HepG2 (cell line): Measurements from ENCODE around the gene SPSB2. TPM values are rescaled to one million over a fixed set of nuclear protein-coding genes. Genes with fewer than 3 reads are reported as not detected.

Source experiments
- ATF7-NPFF ChIP-seq: sonication (generic); formaldehyde crosslinking; IDR thresholded peaks from 2 replicates; pipeline ENCODE4 v1.8.1; 2023; ENCODE audit warnings: mild to moderate bottlenecking, low read depth, missing genetic modification reagents, moderate library complexity
- MXD4 ChIP-seq: IDR thresholded peaks from 2 replicates; pipeline ENCODE4 v1.6.1; 2016; ENCODE audit warnings: mild to moderate bottlenecking, missing biosample characterization, missing genetic modification reagents
- POLR2G ChIP-seq: fragments of 200-400 bp; formaldehyde crosslinking; IDR thresholded peaks from 2 replicates; pipeline ENCODE4 v1.6.1; 2018; ENCODE audit warnings: mild to moderate bottlenecking, low read depth, low read length, moderate library complexity
- RARG ChIP-seq: sonication (generic); formaldehyde crosslinking; IDR thresholded peaks from 2 replicates; pipeline ENCODE4 v1.4.0; 2020; ENCODE audit warnings: low read depth, mild to moderate bottlenecking, missing genetic modification reagents
- RORA ChIP-seq: sonication (generic); formaldehyde crosslinking; IDR thresholded peaks from 2 replicates; pipeline ENCODE4 v1.5.0; 2020; ENCODE audit warnings: mild to moderate bottlenecking, missing genetic modification reagents, moderate library complexity
- ZBTB40 ChIP-seq, 2 experiments: fragments of 450-650 bp in 1 of 2; sonication (generic) in 1 of 2; formaldehyde crosslinking in 1 of 2; IDR thresholded peaks; 2 replicates each; pipeline versions ENCODE4 v1.6.1 to v1.8.0; 2016 to 2022; ENCODE audit warnings: antibody characterized with exemption in 1 of 2, mild to moderate bottlenecking in 1 of 2, missing genetic modification reagents in 1 of 2
- ZFP82 ChIP-seq: sonication (generic); formaldehyde crosslinking; IDR thresholded peaks from 2 replicates; pipeline ENCODE4 v1.5.1; 2020; ENCODE audit warnings: mild to moderate bottlenecking, missing genetic modification reagents, borderline replicate concordance
- ZNF616 ChIP-seq: sonication (generic); formaldehyde crosslinking; IDR thresholded peaks from 2 replicates; pipeline ENCODE4 v1.5.0; 2020; ENCODE audit warnings: low read depth, mild to moderate bottlenecking, missing genetic modification reagents
- ZNF646 ChIP-seq: sonication (generic); formaldehyde crosslinking; IDR thresholded peaks from 2 replicates; pipeline ENCODE4 v1.9.0; 2021; ENCODE audit warnings: mild to moderate bottlenecking, missing genetic modification reagents
- ZNF713 ChIP-seq: sonication (generic); formaldehyde crosslinking; IDR thresholded peaks from 2 replicates; pipeline ENCODE4 v1.4.0; 2020; ENCODE audit warnings: mild to moderate bottlenecking, missing genetic modification reagents
- ZNF891 ChIP-seq: sonication (generic); formaldehyde crosslinking; IDR thresholded peaks from 2 replicates; pipeline ENCODE4 v1.5.0; 2020; ENCODE audit warnings: mild to moderate bottlenecking, missing genetic modification reagents
- ZSCAN12 ChIP-seq: sonication (generic); formaldehyde crosslinking; IDR thresholded peaks from 2 replicates; pipeline ENCODE4 v1.9.0; 2021; ENCODE audit warnings: mild to moderate bottlenecking, missing genetic modification reagents
- polyA plus RNA-seq, 8 experiments: library from polyadenylated mRNA; depleted of rRNA in 3 of 8; stranded (reverse) in 7 of 8; unstranded in 1 of 8; fragments of >200 nt; fragmentation: Illumina TruSeq in 4 of 8; extraction: Trizol in 4 of 8; gene quantifications; 2 replicates each; pipeline versions ENCODE4 v1.2.1 to v1.2.3, GENCODE V29; 2011 to 2016; ENCODE audit warnings: low read depth in 4 of 8, missing spikeins in 1 of 8, mixed read lengths in 1 of 8; ENCODE audit not compliant: insufficient read depth in 1 of 8
- total RNA-seq, 5 experiments: library from RNA; depleted of rRNA; stranded (reverse); fragments of >200 nt; fragmentation: Illumina TruSeq; extraction: Trizol; gene quantifications; 2 replicates each; pipeline ENCODE4 v1.2.3, GENCODE V29; 2016; ENCODE audit warnings: low read depth in 1 of 5

SPSB2 gene
- total and polyA plus RNA-seq, 2 of the 13 experiments (the other 11 are each of a cell fraction or from before 2014, with no cell fraction given): 2.0 to 6.2 TPM

GRCh38 chr12:6851921-6852650 is 21.0 kb downstream of the SPSB2 start, which contains the start of gene USP5 (continued):
- TF ChIP-seq ZNF616 (no peak), POLR2G (peak; percentile 29; the same call in 1 of the 2 replicates), RARG (no peak), MXD4 (CRISPR knock-in tag) (peak; percentile 75), ZBTB40 (IDR thresholded peaks at IDR 0.05) (peak; percentile 74), ZBTB40 (CRISPR knock-in tag; IDR thresholded peaks at IDR 0.05) (peak; percentile 89), ATF7-NPFF (no peak), ZNF713 (0 out of 2 replicates have a peak, but pooled peaks have one; percentile 88), ZNF891 (CRISPR knock-in tag) (peak; percentile 97), ZFP82 (CRISPR knock-in tag) (0 out of 2 replicates have a peak, but pooled peaks have one; percentile 74), ZNF646 (no peak), RORA (no peak), ZSCAN12 (CRISPR knock-in tag) (no peak)
